ENCODE measurements around the gene CCDC92B. TPM values are rescaled to one million over a fixed set of nuclear protein-coding genes. Genes with fewer than 3 reads are reported as not detected.

CCDC92B gene
- polyA plus RNA-seq, 1 donor from 2014 or later, result 0.32 TPM

GRCh38 chr17:2719861-2720260 is 29.6 kb downstream of the CCDC92B start:
- no peaks in the 10 kb centered on the region for H3K36me3 ChIP-seq (ENCODE audit: insufficient read depth, low read length)
- H4K20me1 ChIP-seq (ENCODE audit: insufficient read depth), result no peaks in the 10 kb centered on the region
- peaks cover 13% of the 10 kb centered on the region for H3K27me3 ChIP-seq (ENCODE audit: insufficient read depth, low read depth, low read length)
- no peaks in the 10 kb centered on the region for H3K79me2 ChIP-seq (replicated peaks; ENCODE audit: insufficient read depth, low read length)
- H3K4me2 ChIP-seq (ENCODE audit: low read length), result no peak overlapping the region
- no peaks in the 10 kb centered on the region for H3K9me2 ChIP-seq (ENCODE audit: insufficient read depth, low read length)
- H3K4me3 ChIP-seq (ENCODE audit: low read length), result no peak overlapping the region
- H3K9ac ChIP-seq (ENCODE audit: low read length), result no peak overlapping the region
- H3K9me3 ChIP-seq (ENCODE audit: low read length), result no peaks in the 10 kb centered on the region
- H3F3A ChIP-seq (ENCODE audit: insufficient read depth, low read length, poor library complexity, severe bottlenecking), result no peaks in the 10 kb centered on the region
- H3K27ac ChIP-seq (ENCODE audit: low read length), result no peak overlapping the region
- TF ChIP-seq REST (IDR thresholded peaks at IDR 0.05; ENCODE audit: borderline replicate concordance) (no peak), RAD21 (conservative IDR thresholded peaks at IDR 0.05) (no peak), EZH2 (IDR thresholded peaks at IDR 0.05; ENCODE audit: borderline replicate concordance, insufficient read depth, low read length, poor library complexity, severe bottlenecking) (no peak), EP300 (conservative IDR thresholded peaks at IDR 0.05; ENCODE audit: poor library complexity, severe bottlenecking) (no peak), CTCF (IDR thresholded peaks at IDR 0.05; ENCODE audit: poor library complexity, severe bottlenecking) (no peak), POLR2AphosphoS5 (IDR thresholded peaks at IDR 0.05) (no peak)
- no peak overlapping the region for H2AFZ ChIP-seq (ENCODE audit: low read depth, low read length)

GRCh38 chr17:2718150-2718938 is 31.1 kb downstream of the CCDC92B start:
- peaks cover 5% of the 10 kb centered on the region for H3K27me3 ChIP-seq (ENCODE audit: insufficient read depth, low read depth, low read length)
- H3K9me3 ChIP-seq (ENCODE audit: low read length), result no peaks in the 10 kb centered on the region
- H4K20me1 ChIP-seq (ENCODE audit: insufficient read depth), result no peaks in the 10 kb centered on the region
- no peaks in the 10 kb centered on the region for H3F3A ChIP-seq (ENCODE audit: insufficient read depth, low read length, poor library complexity, severe bottlenecking)
- no peaks in the 10 kb centered on the region for H3K79me2 ChIP-seq (replicated peaks; ENCODE audit: insufficient read depth, low read length)
- H3K9ac ChIP-seq (ENCODE audit: low read length), result no peak overlapping the region
- no peak overlapping the region for H3K4me2 ChIP-seq (ENCODE audit: low read length)
- TF ChIP-seq TAF1 (IDR thresholded peaks at IDR 0.05; ENCODE audit: low read depth), result no peak
- TF ChIP-seq SMC3 (conservative IDR thresholded peaks at IDR 0.05; ENCODE audit: poor library complexity), result no peak
- no peak for TF ChIP-seq MXI1 (conservative IDR thresholded peaks at IDR 0.05; ENCODE audit: poor library complexity, severe bottlenecking)
- TF ChIP-seq RAD21 (conservative IDR thresholded peaks at IDR 0.05), result no peak
- no peak for TF ChIP-seq CTCF (IDR thresholded peaks at IDR 0.05; ENCODE audit: poor library complexity, severe bottlenecking)
- no peak for TF ChIP-seq REST (IDR thresholded peaks at IDR 0.05; ENCODE audit: borderline replicate concordance)
- no peak for TF ChIP-seq EP300 (conservative IDR thresholded peaks at IDR 0.05; ENCODE audit: poor library complexity, severe bottlenecking)
- TF ChIP-seq EZH2 (IDR thresholded peaks at IDR 0.05; ENCODE audit: borderline replicate concordance, insufficient read depth, low read length, poor library complexity, severe bottlenecking), result no peak
- no peak for TF ChIP-seq POLR2AphosphoS5 (IDR thresholded peaks at IDR 0.05)
- no peaks in the 10 kb centered on the region for H3K36me3 ChIP-seq (ENCODE audit: insufficient read depth, low read length)
- no peak overlapping the region for H3K27ac ChIP-seq (ENCODE audit: low read length)
- no peaks in the 10 kb centered on the region for H3K9me2 ChIP-seq (ENCODE audit: insufficient read depth, low read length)
- H2AFZ ChIP-seq (ENCODE audit: low read depth, low read length), result no peak overlapping the region
- no peak overlapping the region for H3K4me3 ChIP-seq (ENCODE audit: low read length)
